BE2C (cell line): Measurements from ENCODE around the gene SLC5A1. TPM values are rescaled to one million over a fixed set of nuclear protein-coding genes. Genes with fewer than 3 reads are reported as not detected.

ENCODE experiments used
- DNase-seq: peaks from one replicate; pipeline ENCODE4 v3.0.0-alpha.2; 2020
- H3K27me3 ChIP-seq: fragments of 250-450 bp; sonication (Bioruptor Pico); 2 replicates; pipeline ENCODE4 v1.5.1; 2020; ENCODE audit warnings: mild to moderate bottlenecking
- H3K36me3 ChIP-seq: fragments of 250-450 bp; sonication (Bioruptor Pico); 2 replicates; pipeline ENCODE4 v1.5.1; 2020; ENCODE audit warnings: mild to moderate bottlenecking
- H3K4me1 ChIP-seq: fragments of 250-450 bp; sonication (Bioruptor Pico); 2 replicates; pipeline ENCODE4 v1.5.1; 2020
- H3K4me3 ChIP-seq: 2 replicates; pipeline ENCODE4 v1.5.1; 2011; ENCODE audit warnings: low read depth, low read length
- H3K9me3 ChIP-seq: fragments of 250-450 bp; sonication (Bioruptor Pico); 2 replicates; pipeline ENCODE4 v1.5.1; 2020
- polyA plus RNA-seq: library from polyadenylated mRNA; unstranded; fragments of >200 nt; gene quantifications from one replicate; pipeline ENCODE4 v1.2.1, GENCODE V29; 2012; ENCODE audit warnings: low read depth, missing spikeins; ENCODE audit not compliant: insufficient read length, insufficient read depth
- TF ChIP-seq, protein P1 (sequence below): IDR thresholded peaks from 2 replicates; pipeline ENCODE4 v1.5.1; 2012; ENCODE audit warnings: mild to moderate bottlenecking, low read depth, low read length

Gene SLC5A1
- not detected for polyA plus RNA-seq

DNA sequence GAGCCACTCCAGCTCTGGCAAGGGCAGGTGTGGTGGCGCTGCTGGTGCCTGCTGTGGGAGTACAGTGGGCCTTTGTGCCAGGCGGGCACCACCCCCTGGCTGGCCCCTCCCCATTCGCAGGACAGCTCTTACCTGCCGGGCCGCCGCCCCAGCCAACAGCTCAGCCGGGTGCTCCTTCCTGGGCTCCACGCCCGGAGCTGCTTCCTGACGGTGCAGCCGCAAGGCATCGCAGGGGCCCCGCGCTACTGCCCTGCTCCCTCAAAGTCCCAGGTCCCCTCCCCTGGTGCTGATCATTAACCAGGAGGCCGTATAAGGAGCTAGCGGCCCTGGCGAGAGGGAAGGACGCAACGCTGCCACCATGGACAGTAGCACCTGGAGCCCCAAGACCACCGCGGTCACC lies at the start of gene SLC5A1:
SLC5A1 (plus strand) TSS at position 338 of the 400 bp plus-strand sequence; CDS start at position 359, 21 bp downstream.
- Histone ChIP-seq H3K4me3 (no peak within 1 kb of the TSS), H3K36me3 (no peaks in the 10 kb centered on the region), H3K9me3 (no peaks in the 10 kb centered on the region), H3K4me1 (no peaks in the 10 kb centered on the region), H3K27me3 (no peaks in the 10 kb centered on the region)
- DNase-seq = no peak
- TF ChIP-seq, protein P1, sequence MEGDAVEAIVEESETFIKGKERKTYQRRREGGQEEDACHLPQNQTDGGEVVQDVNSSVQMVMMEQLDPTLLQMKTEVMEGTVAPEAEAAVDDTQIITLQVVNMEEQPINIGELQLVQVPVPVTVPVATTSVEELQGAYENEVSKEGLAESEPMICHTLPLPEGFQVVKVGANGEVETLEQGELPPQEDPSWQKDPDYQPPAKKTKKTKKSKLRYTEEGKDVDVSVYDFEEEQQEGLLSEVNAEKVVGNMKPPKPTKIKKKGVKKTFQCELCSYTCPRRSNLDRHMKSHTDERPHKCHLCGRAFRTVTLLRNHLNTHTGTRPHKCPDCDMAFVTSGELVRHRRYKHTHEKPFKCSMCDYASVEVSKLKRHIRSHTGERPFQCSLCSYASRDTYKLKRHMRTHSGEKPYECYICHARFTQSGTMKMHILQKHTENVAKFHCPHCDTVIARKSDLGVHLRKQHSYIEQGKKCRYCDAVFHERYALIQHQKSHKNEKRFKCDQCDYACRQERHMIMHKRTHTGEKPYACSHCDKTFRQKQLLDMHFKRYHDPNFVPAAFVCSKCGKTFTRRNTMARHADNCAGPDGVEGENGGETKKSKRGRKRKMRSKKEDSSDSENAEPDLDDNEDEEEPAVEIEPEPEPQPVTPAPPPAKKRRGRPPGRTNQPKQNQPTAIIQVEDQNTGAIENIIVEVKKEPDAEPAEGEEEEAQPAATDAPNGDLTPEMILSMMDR = no peak

DNA sequence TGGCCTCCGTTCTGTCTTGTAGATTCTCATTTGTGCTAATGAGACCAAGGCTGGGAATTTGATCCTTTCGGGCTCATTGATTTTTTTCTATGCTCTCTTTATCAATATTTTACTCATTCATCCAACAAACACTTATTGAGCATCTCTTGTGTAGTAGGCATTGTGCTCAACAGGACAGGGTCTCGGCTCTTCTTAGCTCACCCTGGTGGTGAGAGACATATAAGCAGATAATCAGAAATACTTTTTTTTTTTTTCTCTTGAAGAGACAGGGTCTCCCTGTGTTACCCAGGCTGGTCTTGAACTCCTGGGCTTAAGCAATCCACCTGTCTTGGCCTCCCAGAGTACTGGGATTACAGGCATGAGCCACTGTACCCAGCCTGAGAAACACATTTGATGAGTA lies 48.0 kb upstream of the SLC5A1 start:
- no peaks in the 10 kb centered on the region for H3K36me3 ChIP-seq
- no peaks in the 10 kb centered on the region for H3K9me3 ChIP-seq
- H3K27me3 ChIP-seq = no peaks in the 10 kb centered on the region
- no peak for DNase-seq
- H3K4me3 ChIP-seq = no peak overlapping the region
- TF ChIP-seq, protein P1 = peak; percentile 35
- no peaks in the 10 kb centered on the region for H3K4me1 ChIP-seq

- no peaks in the 10 kb centered on the region for H3K4me1 ChIP-seq
- H3K4me3 ChIP-seq = no peak overlapping the region
- H3K36me3 ChIP-seq = no peaks in the 10 kb centered on the region
- no peak for DNase-seq
- no peaks in the 10 kb centered on the region for H3K9me3 ChIP-seq
- TF ChIP-seq, protein P1 = no peak
- H3K27me3 ChIP-seq = no peaks in the 10 kb centered on the region
Measured at GRCh38 chr22:31995807-31996206, 47.3 kb upstream of the SLC5A1 start.

GRCh38 chr22:31998784-31999385 lies 44.2 kb upstream of the SLC5A1 start:
- Histone ChIP-seq H3K4me3 (no peak overlapping the region), H3K27me3 (no peaks in the 10 kb centered on the region), H3K36me3 (no peaks in the 10 kb centered on the region), H3K4me1 (no peaks in the 10 kb centered on the region), H3K9me3 (no peaks in the 10 kb centered on the region)
- TF ChIP-seq, protein P1 = no peak
- DNase-seq = no peak

- TF ChIP-seq, protein P1 = no peak
- no peaks in the 10 kb centered on the region for H3K4me1 ChIP-seq
- no peaks in the 10 kb centered on the region for H3K36me3 ChIP-seq
- no peak overlapping the region for H3K4me3 ChIP-seq
- DNase-seq = no peak
- H3K9me3 ChIP-seq = no peaks in the 10 kb centered on the region
- no peaks in the 10 kb centered on the region for H3K27me3 ChIP-seq
Measured at GRCh38 chr22:32000181-32000580, 42.9 kb upstream of the SLC5A1 start.

GRCh38 chr22:32005453-32005852 lies 37.6 kb upstream of the SLC5A1 start:
- Histone ChIP-seq H3K4me3 (no peak overlapping the region), H3K27me3 (no peaks in the 10 kb centered on the region), H3K36me3 (no peaks in the 10 kb centered on the region), H3K9me3 (no peaks in the 10 kb centered on the region), H3K4me1 (no peaks in the 10 kb centered on the region)
- TF ChIP-seq, protein P1 = no peak
- no peak for DNase-seq
